Measurements from ENCODE around the gene NPLOC4. TPM values are rescaled to one million over a fixed set of nuclear protein-coding genes. Genes with fewer than 3 reads are reported as not detected.
"Not testable (repeated sequence)": the region's sequence is repeated elsewhere in the genome, so short reads cannot be mapped to it uniquely, and the experiment has no call there.

Gene NPLOC4
- total RNA-seq, 1 donor from 2014 or later = 102 TPM

GRCh38 chr17:81590121-81590520, 46.8 kb downstream of the NPLOC4 start:
- no peaks in the 10 kb centered on the region for H3K9me3 Mint-ChIP-seq (ENCODE audit: low read depth)
- peaks cover 29% of the 10 kb centered on the region for H3K36me3 Mint-ChIP-seq (ENCODE audit: insufficient read depth)

GRCh38 chr17:81589612-81590011, 47.3 kb downstream of the NPLOC4 start:
- DNase-seq (ENCODE audit: low spot score, unreplicated experiment) = no peak
- H3K4me1 Mint-ChIP-seq (ENCODE audit: low read depth) = no peaks in the 10 kb centered on the region
- peaks cover 29% of the 10 kb centered on the region for H3K36me3 Mint-ChIP-seq (ENCODE audit: insufficient read depth)

More at GRCh38 chr17:81590121-81590520, 46.8 kb downstream of the NPLOC4 start:
- no peak overlapping the region for H3K4me3 Mint-ChIP-seq (ENCODE audit: low read depth)
- no peak for DNase-seq (ENCODE audit: low spot score, unreplicated experiment)
- H3K27ac Mint-ChIP-seq = no peak overlapping the region
- TF ChIP-seq CTCF (IDR thresholded peaks at IDR 0.05; ENCODE audit: unreplicated experiment) = no peak
- H3K27me3 Mint-ChIP-seq = no peaks in the 10 kb centered on the region
- no peaks in the 10 kb centered on the region for H3K4me1 Mint-ChIP-seq (ENCODE audit: low read depth)

GRCh38 chr17:81586096-81586495, 50.8 kb downstream of the NPLOC4 start:
- Mint-ChIP-seq H3K4me1 (ENCODE audit: low read depth) (no peaks in the 10 kb centered on the region), H3K9me3 (ENCODE audit: low read depth) (no peaks in the 10 kb centered on the region), H3K4me3 (ENCODE audit: low read depth) (no peak overlapping the region), H3K36me3 (ENCODE audit: insufficient read depth) (peaks cover 30% of the 10 kb centered on the region), H3K27ac (no peak overlapping the region), H3K27me3 (no peaks in the 10 kb centered on the region)
- TF ChIP-seq CTCF (IDR thresholded peaks at IDR 0.05; ENCODE audit: unreplicated experiment) = no peak
- DNase-seq (ENCODE audit: low spot score, unreplicated experiment) = no peak

More at GRCh38 chr17:81589612-81590011, 47.3 kb downstream of the NPLOC4 start:
- no peaks in the 10 kb centered on the region for H3K27me3 Mint-ChIP-seq
- no peaks in the 10 kb centered on the region for H3K9me3 Mint-ChIP-seq (ENCODE audit: low read depth)
- no peak overlapping the region for H3K27ac Mint-ChIP-seq
- H3K4me3 Mint-ChIP-seq (ENCODE audit: low read depth) = no peak overlapping the region
- TF ChIP-seq CTCF (IDR thresholded peaks at IDR 0.05; ENCODE audit: unreplicated experiment) = no peak

- H3K36me3 Mint-ChIP-seq (ENCODE audit: insufficient read depth) = peaks cover 34% of the 10 kb centered on the region
- not testable (repeated sequence) for H3K27me3 Mint-ChIP-seq; DNase-seq (ENCODE audit: low spot score, unreplicated experiment); H3K4me3 Mint-ChIP-seq (ENCODE audit: low read depth); H3K9me3 Mint-ChIP-seq (ENCODE audit: low read depth); H3K4me1 Mint-ChIP-seq (ENCODE audit: low read depth); H3K27ac Mint-ChIP-seq
Observed at GRCh38 chr17:81584771-81585170, 52.1 kb downstream of the NPLOC4 start.

GRCh38 chr17:81583589-81584342, 53.1 kb downstream of the NPLOC4 start:
- H3K9me3 Mint-ChIP-seq (ENCODE audit: low read depth) = no peaks in the 10 kb centered on the region
- H3K4me1 Mint-ChIP-seq (ENCODE audit: low read depth) = no peaks in the 10 kb centered on the region
- no peak for TF ChIP-seq CTCF (IDR thresholded peaks at IDR 0.05; ENCODE audit: unreplicated experiment)
- no peak for DNase-seq (ENCODE audit: low spot score, unreplicated experiment)
- H3K27ac Mint-ChIP-seq = no peak overlapping the region
- peaks cover 37% of the 10 kb centered on the region for H3K36me3 Mint-ChIP-seq (ENCODE audit: insufficient read depth)
- no peak overlapping the region for H3K4me3 Mint-ChIP-seq (ENCODE audit: low read depth)
- no peaks in the 10 kb centered on the region for H3K27me3 Mint-ChIP-seq

GRCh38 chr17:81582749-81583148, 54.2 kb downstream of the NPLOC4 start:
- no peaks in the 10 kb centered on the region for H3K9me3 Mint-ChIP-seq (ENCODE audit: low read depth)
- no peak overlapping the region for H3K27ac Mint-ChIP-seq
- H3K36me3 Mint-ChIP-seq (ENCODE audit: insufficient read depth) = peaks cover 31% of the 10 kb centered on the region
- DNase-seq (ENCODE audit: low spot score, unreplicated experiment) = no peak
- no peaks in the 10 kb centered on the region for H3K27me3 Mint-ChIP-seq
- H3K4me3 Mint-ChIP-seq (ENCODE audit: low read depth) = no peak overlapping the region
- H3K4me1 Mint-ChIP-seq (ENCODE audit: low read depth) = peaks cover 4% of the 10 kb centered on the region
- TF ChIP-seq CTCF (IDR thresholded peaks at IDR 0.05; ENCODE audit: unreplicated experiment) = no peak

Measured in progenitor cell of endocrine pancreas (in vitro differentiated cells).